Nephron (organoid): ENCODE measurements around the gene KRTAP10-12.

Experiments used
- H3K27ac Mint-ChIP-seq, 3 experiments: 2 replicates each; pipeline ENCODE4 v1.8.0; 2020; ENCODE audit warnings: mixed read lengths in 3 of 3, mild to moderate bottlenecking in 2 of 3, moderate library complexity in 1 of 3
- H3K27me3 Mint-ChIP-seq: 2 replicates; pipeline ENCODE4 v1.8.0; 2021; ENCODE audit warnings: low read depth, mild to moderate bottlenecking, moderate library complexity, mixed read lengths
- H3K36me3 Mint-ChIP-seq: 2 replicates; pipeline ENCODE4 v1.8.0; 2020; ENCODE audit warnings: low read depth, mixed read lengths
- H3K4me1 Mint-ChIP-seq: 2 replicates; pipeline ENCODE4 v1.8.0; 2020; ENCODE audit warnings: mixed read lengths
- H3K4me3 Mint-ChIP-seq, 3 experiments: 2 replicates each; pipeline ENCODE4 v1.8.0; 2020; ENCODE audit warnings: mild to moderate bottlenecking in 3 of 3, mixed read lengths in 3 of 3, moderate library complexity in 2 of 3
- H3K9me3 Mint-ChIP-seq: 2 replicates; pipeline ENCODE4 v1.8.0; 2020; ENCODE audit warnings: mixed read lengths
- CTCF ChIP-seq, 3 experiments: fragments of 200-600 bp; sonication (generic); IDR thresholded peaks; one replicate each; pipeline ENCODE4 v1.5.0; 2021; ENCODE audit warnings: antibody characterized with exemption in 3 of 3; ENCODE audit not compliant: unreplicated experiment in 3 of 3

Gene KRTAP10-12

GRCh38 chr21:44650973-44651675 lies 45.8 kb upstream of the KRTAP10-12 start:
- peaks cover 18% of the 10 kb centered on the region for H3K27me3 Mint-ChIP-seq
- H3K36me3 Mint-ChIP-seq, result peaks cover 3% of the 10 kb centered on the region
- TF ChIP-seq CTCF (IDR thresholded peaks at IDR 0.05; ENCODE audit: unreplicated experiment in 3 of 3), result no peak
- H3K27ac Mint-ChIP-seq, result no peak overlapping the region
- H3K4me3 Mint-ChIP-seq, result no peak overlapping the region
- H3K9me3 Mint-ChIP-seq, result peaks cover 17% of the 10 kb centered on the region
- H3K4me1 Mint-ChIP-seq, result peaks cover 11% of the 10 kb centered on the region

- H3K9me3 Mint-ChIP-seq, result peaks cover 29% of the 10 kb centered on the region
- H3K27me3 Mint-ChIP-seq, result peaks cover 14% of the 10 kb centered on the region
- H3K4me3 Mint-ChIP-seq, result no peak overlapping the region
- no peak overlapping the region for H3K27ac Mint-ChIP-seq
- no peaks in the 10 kb centered on the region for H3K36me3 Mint-ChIP-seq
- no peak for TF ChIP-seq CTCF (IDR thresholded peaks at IDR 0.05; ENCODE audit: unreplicated experiment in 3 of 3)
- no peaks in the 10 kb centered on the region for H3K4me1 Mint-ChIP-seq
These were observed 43.8 kb upstream of the KRTAP10-12 start for GRCh38 chr21:44653123-44653522.

- Mint-ChIP-seq H3K27ac (no peak overlapping the region), H3K4me1 (no peaks in the 10 kb centered on the region), H3K27me3 (peaks cover 14% of the 10 kb centered on the region), H3K9me3 (peaks cover 34% of the 10 kb centered on the region), H3K36me3 (no peaks in the 10 kb centered on the region), H3K4me3 (no peak overlapping the region)
- TF ChIP-seq CTCF (IDR thresholded peaks at IDR 0.05; ENCODE audit: unreplicated experiment in 3 of 3), result no peak
These were observed 43.1 kb upstream of the KRTAP10-12 start for GRCh38 chr21:44653656-44654575.

GRCh38 chr21:44654576-44655175 lies 42.3 kb upstream of the KRTAP10-12 start, which contains the start of gene KRTAP12-4:
Gene KRTAP12-4 (minus strand): TSS chr21:44654659. CDS start chr21:44654614, 45 bp downstream.
- Mint-ChIP-seq H3K4me1 (no peaks in the 10 kb centered on the region), H3K9me3 (peaks cover 34% of the 10 kb centered on the region), H3K4me3 (no peak within 1 kb of the TSS), H3K27me3 (peaks cover 14% of the 10 kb centered on the region), H3K27ac (no peak within 1 kb of the TSS), H3K36me3 (no peaks in the 10 kb centered on the region)
- no peak for TF ChIP-seq CTCF (IDR thresholded peaks at IDR 0.05; ENCODE audit: unreplicated experiment in 3 of 3)

GRCh38 chr21:44656868-44657267 lies 40.1 kb upstream of the KRTAP10-12 start:
- Mint-ChIP-seq H3K4me1 (no peaks in the 10 kb centered on the region), H3K4me3 (no peak overlapping the region), H3K9me3 (peaks cover 41% of the 10 kb centered on the region), H3K27ac (no peak overlapping the region), H3K27me3 (peaks cover 9% of the 10 kb centered on the region), H3K36me3 (no peaks in the 10 kb centered on the region)
- no peak for TF ChIP-seq CTCF (IDR thresholded peaks at IDR 0.05; ENCODE audit: unreplicated experiment in 3 of 3)
